Measurements from ENCODE around the gene AMIGO3.
A peak's percentile ranks its signal among the peaks of the same experiment; 100 is the strongest.
"Not testable (repeated sequence)": the region's sequence is repeated elsewhere in the genome, so short reads cannot be mapped to it uniquely, and the experiment has no call there.

Gene AMIGO3

GRCh38 chr3:49686769-49687423 is 32.6 kb downstream of the AMIGO3 start:
- H3K9me3 ChIP-seq (ENCODE audit: control insufficient read depth, insufficient read depth, low read length); H3K4me1 ChIP-seq (ENCODE audit: control insufficient read depth, insufficient read depth, low read length); H3K27me3 ChIP-seq (ENCODE audit: control insufficient read depth, insufficient read depth, low read length): not testable (repeated sequence)
- Histone ChIP-seq H3K4me3 (ENCODE audit: low read depth, low read length) (peak overlapping the region; percentile 74), H3K27ac (ENCODE audit: low read depth, low read length) (peak overlapping the region; percentile 70), H3K36me3 (ENCODE audit: control insufficient read depth, insufficient read depth, low read length) (peaks cover 20% of the 10 kb centered on the region), H3K9ac (ENCODE audit: low read depth, low read length) (peak overlapping the region; percentile 63; the same call in 1 of the 2 replicates)

DNA sequence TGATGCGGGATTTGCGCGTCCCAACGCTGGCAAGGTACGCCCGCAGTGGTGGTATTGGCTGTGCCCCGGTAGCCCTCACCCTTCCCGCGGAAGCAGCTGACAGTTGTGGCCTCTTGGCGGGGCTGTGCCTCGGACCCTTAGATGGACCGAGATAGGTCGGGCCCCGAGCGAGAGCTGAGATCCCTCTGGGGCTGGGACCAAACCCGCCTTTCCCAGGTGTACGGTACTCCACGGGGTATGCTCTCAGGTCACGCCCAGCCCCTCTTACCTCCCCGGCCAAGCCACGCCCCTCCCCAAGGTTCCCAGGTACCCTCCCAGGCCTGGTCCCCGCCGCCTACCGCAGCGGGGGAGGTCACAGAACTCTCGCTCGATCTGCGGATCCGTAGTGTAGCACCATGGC is 33.1 kb downstream of the AMIGO3 start:
- H3K27ac ChIP-seq (ENCODE audit: low read depth, low read length) = peak overlapping the region; percentile 70
- 0 out of 2 replicates have a peak overlapping the region, but pooled peaks have one; percentile 63 for H3K9ac ChIP-seq (ENCODE audit: low read depth, low read length)
- H3K27me3 ChIP-seq (ENCODE audit: control insufficient read depth, insufficient read depth, low read length); H3K4me1 ChIP-seq (ENCODE audit: control insufficient read depth, insufficient read depth, low read length); H3K9me3 ChIP-seq (ENCODE audit: control insufficient read depth, insufficient read depth, low read length): not testable (repeated sequence)
- peak overlapping the region; percentile 74 for H3K4me3 ChIP-seq (ENCODE audit: low read depth, low read length)
- H3K36me3 ChIP-seq (ENCODE audit: control insufficient read depth, insufficient read depth, low read length) = peaks cover 26% of the 10 kb centered on the region

DNA sequence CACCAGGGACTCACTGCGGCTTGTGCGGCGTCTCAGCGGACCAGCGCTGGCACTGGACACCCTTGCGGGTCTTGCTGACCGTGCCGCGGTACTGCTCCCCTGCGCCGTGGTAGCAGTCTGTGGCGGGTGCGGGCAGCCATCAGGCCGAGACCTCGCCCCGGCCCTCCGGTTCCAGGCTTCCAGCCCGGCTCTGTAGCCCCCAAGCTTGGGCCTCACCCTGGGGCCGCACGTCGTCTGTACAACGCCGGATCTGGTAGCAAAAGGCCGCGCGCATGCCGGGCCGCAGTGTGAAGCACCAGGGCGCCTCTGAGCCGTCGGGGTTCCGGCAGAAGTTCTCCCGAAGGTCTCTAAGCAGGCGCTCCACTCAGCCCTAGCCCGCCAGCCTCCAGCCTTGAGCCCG is 33.6 kb downstream of the AMIGO3 start:
- not testable (repeated sequence) for H3K4me1 ChIP-seq (ENCODE audit: control insufficient read depth, insufficient read depth, low read length); H3K9me3 ChIP-seq (ENCODE audit: control insufficient read depth, insufficient read depth, low read length); H3K27me3 ChIP-seq (ENCODE audit: control insufficient read depth, insufficient read depth, low read length); H3K27ac ChIP-seq (ENCODE audit: low read depth, low read length); H3K9ac ChIP-seq (ENCODE audit: low read depth, low read length)
- H3K36me3 ChIP-seq (ENCODE audit: control insufficient read depth, insufficient read depth, low read length) = peaks cover 31% of the 10 kb centered on the region
- peak overlapping the region; percentile 35; the same call in 1 of the 2 replicates for H3K4me3 ChIP-seq (ENCODE audit: low read depth, low read length)

DNA sequence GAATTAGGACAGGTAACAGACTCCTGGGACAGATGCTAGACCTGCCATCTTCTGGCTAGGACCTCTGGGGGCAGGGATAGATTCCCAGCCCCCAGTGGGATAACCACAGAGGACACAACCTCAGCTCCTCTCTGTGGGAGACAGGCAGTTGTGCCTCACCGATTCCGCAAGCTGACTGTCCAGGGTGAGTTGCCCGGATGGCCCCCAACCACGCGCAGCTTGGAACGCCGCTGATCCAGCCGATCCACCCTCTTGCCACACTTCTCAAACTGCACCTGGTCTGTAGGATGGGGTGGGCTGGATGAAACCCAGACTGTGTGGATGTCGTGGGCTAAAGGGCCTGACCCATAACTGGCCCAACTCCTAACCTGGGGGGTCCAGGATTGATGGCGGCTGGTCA is 34.4 kb downstream of the AMIGO3 start:
- H3K9ac ChIP-seq (ENCODE audit: low read depth, low read length); H3K4me3 ChIP-seq (ENCODE audit: low read depth, low read length); H3K27ac ChIP-seq (ENCODE audit: low read depth, low read length); H3K9me3 ChIP-seq (ENCODE audit: control insufficient read depth, insufficient read depth, low read length); H3K27me3 ChIP-seq (ENCODE audit: control insufficient read depth, insufficient read depth, low read length); H3K4me1 ChIP-seq (ENCODE audit: control insufficient read depth, insufficient read depth, low read length): not testable (repeated sequence)
- peaks cover 38% of the 10 kb centered on the region for H3K36me3 ChIP-seq (ENCODE audit: control insufficient read depth, insufficient read depth, low read length)

GRCh38 chr3:49684453-49684852 is 35.0 kb downstream of the AMIGO3 start:
- not testable (repeated sequence) for H3K4me3 ChIP-seq (ENCODE audit: low read depth, low read length); H3K27me3 ChIP-seq (ENCODE audit: control insufficient read depth, insufficient read depth, low read length); H3K27ac ChIP-seq (ENCODE audit: low read depth, low read length); H3K9me3 ChIP-seq (ENCODE audit: control insufficient read depth, insufficient read depth, low read length); H3K4me1 ChIP-seq (ENCODE audit: control insufficient read depth, insufficient read depth, low read length); H3K9ac ChIP-seq (ENCODE audit: low read depth, low read length)
- H3K36me3 ChIP-seq (ENCODE audit: control insufficient read depth, insufficient read depth, low read length) = peaks cover 45% of the 10 kb centered on the region

GRCh38 chr3:49683162-49683561 is 36.3 kb downstream of the AMIGO3 start:
- Histone ChIP-seq H3K4me1 (ENCODE audit: control insufficient read depth, insufficient read depth, low read length) (no peaks in the 10 kb centered on the region), H3K36me3 (ENCODE audit: control insufficient read depth, insufficient read depth, low read length) (peaks cover 58% of the 10 kb centered on the region), H3K27me3 (ENCODE audit: control insufficient read depth, insufficient read depth, low read length) (no peaks in the 10 kb centered on the region), H3K9me3 (ENCODE audit: control insufficient read depth, insufficient read depth, low read length) (no peaks in the 10 kb centered on the region), H3K9ac (ENCODE audit: low read depth, low read length) (no peak overlapping the region), H3K27ac (ENCODE audit: low read depth, low read length) (no peak overlapping the region), H3K4me3 (ENCODE audit: low read depth, low read length) (no peak overlapping the region)

- Histone ChIP-seq H3K27ac (ENCODE audit: low read depth, low read length) (no peak overlapping the region), H3K27me3 (ENCODE audit: control insufficient read depth, insufficient read depth, low read length) (no peaks in the 10 kb centered on the region), H3K9ac (ENCODE audit: low read depth, low read length) (no peak overlapping the region), H3K9me3 (ENCODE audit: control insufficient read depth, insufficient read depth, low read length) (no peaks in the 10 kb centered on the region), H3K4me1 (ENCODE audit: control insufficient read depth, insufficient read depth, low read length) (no peaks in the 10 kb centered on the region), H3K36me3 (ENCODE audit: control insufficient read depth, insufficient read depth, low read length) (peaks cover 74% of the 10 kb centered on the region), H3K4me3 (ENCODE audit: low read depth, low read length) (no peak overlapping the region)
Measured at GRCh38 chr3:49681543-49681942, 37.9 kb downstream of the AMIGO3 start.

DNA sequence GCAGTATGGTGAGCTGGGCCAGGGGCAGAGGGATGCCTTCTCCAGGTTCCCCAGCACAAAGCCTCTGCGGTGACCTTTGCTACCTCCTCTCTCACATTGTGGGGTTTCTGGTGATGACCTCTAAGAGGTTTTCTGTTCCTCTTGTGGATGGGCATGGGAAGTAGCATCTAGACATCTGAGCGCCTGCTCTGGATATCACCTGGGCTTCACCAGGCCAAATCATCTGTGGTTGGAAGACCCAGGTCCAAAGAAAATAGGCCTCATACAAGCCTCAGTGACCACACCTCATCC is 38.3 kb downstream of the AMIGO3 start:
- Histone ChIP-seq H3K27me3 (ENCODE audit: control insufficient read depth, insufficient read depth, low read length) (no peaks in the 10 kb centered on the region), H3K4me3 (ENCODE audit: low read depth, low read length) (no peak overlapping the region), H3K36me3 (ENCODE audit: control insufficient read depth, insufficient read depth, low read length) (peaks cover 78% of the 10 kb centered on the region), H3K4me1 (ENCODE audit: control insufficient read depth, insufficient read depth, low read length) (no peaks in the 10 kb centered on the region), H3K9ac (ENCODE audit: low read depth, low read length) (no peak overlapping the region), H3K9me3 (ENCODE audit: control insufficient read depth, insufficient read depth, low read length) (no peaks in the 10 kb centered on the region), H3K27ac (ENCODE audit: low read depth, low read length) (no peak overlapping the region)

DNA sequence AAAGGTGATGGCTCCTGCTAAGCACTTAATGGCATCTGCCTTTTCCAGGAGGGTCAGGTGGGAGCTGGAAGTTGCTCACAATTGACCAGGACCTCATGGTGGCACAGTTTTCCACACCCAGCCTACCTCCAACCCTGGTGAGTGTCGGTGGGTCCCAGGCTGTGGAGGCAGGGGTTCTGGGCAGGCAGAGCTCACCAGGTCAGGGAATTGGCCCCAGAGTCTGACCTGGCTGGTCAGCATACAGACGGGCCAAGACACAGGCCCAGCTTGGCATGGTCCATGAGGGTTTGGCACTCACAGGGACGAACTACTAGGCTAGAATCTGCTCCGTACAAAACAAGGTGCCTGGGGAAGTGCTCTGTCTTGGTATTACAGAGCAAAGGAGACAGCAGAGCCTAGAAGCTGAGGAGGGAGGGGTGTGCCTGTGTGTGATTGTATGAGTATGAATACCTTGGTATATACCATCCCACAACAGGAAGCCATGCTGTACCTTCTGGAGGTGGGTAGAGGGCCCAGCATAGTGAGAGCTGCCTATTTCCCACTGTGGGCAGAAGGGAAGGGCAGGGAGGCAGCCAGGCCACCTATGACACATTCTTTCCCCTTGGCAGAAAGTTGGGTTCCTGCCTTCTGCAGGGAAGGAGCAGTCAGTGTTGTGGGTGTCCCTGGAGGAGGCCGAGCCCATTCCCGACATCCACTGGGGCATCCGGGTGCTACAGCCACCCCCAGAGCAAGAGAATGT is 38.8 kb downstream of the AMIGO3 start:
- Histone ChIP-seq H3K27me3 (ENCODE audit: control insufficient read depth, insufficient read depth, low read length) (no peaks in the 10 kb centered on the region), H3K36me3 (ENCODE audit: control insufficient read depth, insufficient read depth, low read length) (peaks cover 83% of the 10 kb centered on the region), H3K9ac (ENCODE audit: low read depth, low read length) (no peak overlapping the region), H3K9me3 (ENCODE audit: control insufficient read depth, insufficient read depth, low read length) (no peaks in the 10 kb centered on the region), H3K4me1 (ENCODE audit: control insufficient read depth, insufficient read depth, low read length) (no peaks in the 10 kb centered on the region), H3K4me3 (ENCODE audit: low read depth, low read length) (no peak overlapping the region), H3K27ac (ENCODE audit: low read depth, low read length) (no peak overlapping the region)

DNA sequence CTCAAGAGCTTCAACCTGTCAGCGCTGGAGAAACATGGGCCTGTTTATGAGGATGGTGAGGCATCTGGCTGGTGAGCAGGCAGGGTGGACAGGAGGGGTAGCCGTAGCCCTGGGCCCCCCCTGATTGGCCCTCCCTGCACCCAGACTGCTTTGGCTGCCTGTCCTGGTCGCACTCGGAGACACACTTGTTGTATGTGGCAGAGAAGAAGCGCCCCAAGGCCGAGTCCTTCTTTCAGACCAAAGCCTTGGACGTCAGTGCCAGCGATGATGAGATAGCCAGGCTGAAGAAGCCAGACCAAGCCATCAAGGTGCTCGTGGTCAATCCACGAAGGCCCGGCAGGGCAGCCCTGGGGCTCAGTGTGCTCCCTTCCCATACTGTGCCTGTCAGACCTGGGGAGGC is 43.6 kb downstream of the AMIGO3 start:
- Histone ChIP-seq H3K4me3 (ENCODE audit: low read depth, low read length) (no peak overlapping the region), H3K27me3 (ENCODE audit: control insufficient read depth, insufficient read depth, low read length) (no peaks in the 10 kb centered on the region), H3K9ac (ENCODE audit: low read depth, low read length) (no peak overlapping the region), H3K36me3 (ENCODE audit: control insufficient read depth, insufficient read depth, low read length) (peaks cover 57% of the 10 kb centered on the region), H3K27ac (ENCODE audit: low read depth, low read length) (no peak overlapping the region), H3K9me3 (ENCODE audit: control insufficient read depth, insufficient read depth, low read length) (no peaks in the 10 kb centered on the region), H3K4me1 (ENCODE audit: control insufficient read depth, insufficient read depth, low read length) (0 out of 2 replicates have a peak, but pooled peaks cover 3% of the 10 kb centered on the region)

- Histone ChIP-seq H3K9ac (ENCODE audit: low read depth, low read length) (peak overlapping the region; percentile 77), H3K4me1 (ENCODE audit: control insufficient read depth, insufficient read depth, low read length) (0 out of 2 replicates have a peak, but pooled peaks cover 3% of the 10 kb centered on the region), H3K4me3 (ENCODE audit: low read depth, low read length) (peak overlapping the region; percentile 93), H3K36me3 (ENCODE audit: control insufficient read depth, insufficient read depth, low read length) (peaks cover 43% of the 10 kb centered on the region), H3K9me3 (ENCODE audit: control insufficient read depth, insufficient read depth, low read length) (no peaks in the 10 kb centered on the region), H3K27ac (ENCODE audit: low read depth, low read length) (peak overlapping the region; percentile 95), H3K27me3 (ENCODE audit: control insufficient read depth, insufficient read depth, low read length) (no peaks in the 10 kb centered on the region)
Measured at GRCh38 chr3:49674497-49674983, 44.9 kb downstream of the AMIGO3 start.
